Trophoblast cell (in vitro differentiated cells and primary cell): ENCODE measurements around the gene RASSF4.

Experiments used
- DNase-seq, 2 donors: peaks; one replicate each; pipeline ENCODE4 v3.0.0-alpha.2; 2016
- H2AFZ ChIP-seq: 2 replicates; pipeline ENCODE4 v1.6.1; 2013; ENCODE audit warnings: low read length, moderate library complexity, mild to moderate bottlenecking; ENCODE audit not compliant: insufficient read depth, poor library complexity
- H2AK5ac ChIP-seq: 2 replicates; pipeline ENCODE4 v1.6.1; 2013; ENCODE audit warnings: mild to moderate bottlenecking, low read length
- H2BK120ac ChIP-seq: 2 replicates; pipeline ENCODE4 v1.6.1; 2013; ENCODE audit warnings: low read length, mild to moderate bottlenecking, moderate library complexity; ENCODE audit not compliant: insufficient read depth, poor library complexity
- H2BK12ac ChIP-seq: 2 replicates; pipeline ENCODE4 v1.6.1; 2013; ENCODE audit warnings: mild to moderate bottlenecking, low read length, moderate library complexity
- H2BK5ac ChIP-seq: 2 replicates; pipeline ENCODE4 v1.6.1; 2013; ENCODE audit warnings: low read length, low read depth, moderate library complexity, mild to moderate bottlenecking; ENCODE audit not compliant: poor library complexity
- H3K14ac ChIP-seq: 2 replicates; pipeline ENCODE4 v1.6.1; 2013; ENCODE audit warnings: mild to moderate bottlenecking, low read length
- H3K18ac ChIP-seq: 2 replicates; pipeline ENCODE4 v1.6.1; 2013; ENCODE audit warnings: mild to moderate bottlenecking, low read length
- H3K23ac ChIP-seq: 2 replicates; pipeline ENCODE4 v1.6.1; 2013; ENCODE audit warnings: low read length
- H3K27ac ChIP-seq: 2 replicates; pipeline ENCODE4 v1.5.1; 2013; ENCODE audit warnings: low read depth, mild to moderate bottlenecking, inconsistent platforms, low read length, moderate library complexity
- H3K27me3 ChIP-seq: 2 replicates; pipeline ENCODE4 v1.6.1; 2013; ENCODE audit warnings: inconsistent platforms, mild to moderate bottlenecking, low read length, moderate library complexity; ENCODE audit not compliant: insufficient read depth
- H3K36me3 ChIP-seq, 2 experiments: 1 replicate in 1 of 2; 2 replicates in 1 of 2; pipeline ENCODE4 v1.6.1; 2013; ENCODE audit warnings: low read length in 2 of 2, mild to moderate bottlenecking in 2 of 2, moderate library complexity in 1 of 2; ENCODE audit not compliant: insufficient read depth in 2 of 2, control insufficient read depth in 1 of 2
- H3K4ac ChIP-seq: 2 replicates; pipeline ENCODE4 v1.6.1; 2013; ENCODE audit warnings: low read depth, mild to moderate bottlenecking, low read length, moderate library complexity
- H3K4me1 ChIP-seq, 2 experiments: 1 replicate in 1 of 2; 2 replicates in 1 of 2; pipeline ENCODE4 v1.6.1; 2013; ENCODE audit warnings: low read length in 2 of 2, mild to moderate bottlenecking in 2 of 2, moderate library complexity in 1 of 2; ENCODE audit not compliant: insufficient read depth in 2 of 2, control insufficient read depth in 1 of 2
- H3K4me2 ChIP-seq: 2 replicates; pipeline ENCODE4 v1.6.1; 2013; ENCODE audit warnings: inconsistent platforms, mild to moderate bottlenecking, low read length, moderate library complexity
- H3K4me3 ChIP-seq: 2 replicates; pipeline ENCODE4 v1.5.1; 2013; ENCODE audit warnings: mild to moderate bottlenecking, low read depth, low read length, inconsistent platforms
- H3K79me1 ChIP-seq: one replicate; pipeline ENCODE4 v1.6.1; 2013; ENCODE audit warnings: low read length
- H3K79me2 ChIP-seq: 2 replicates; pipeline ENCODE4 v1.6.1; 2013; ENCODE audit warnings: low read length, mild to moderate bottlenecking; ENCODE audit not compliant: control insufficient read depth, insufficient read depth, poor library complexity
- H3K9ac ChIP-seq: 2 replicates; pipeline ENCODE4 v1.6.1; 2013; ENCODE audit warnings: mild to moderate bottlenecking, low read length
- H3K9me3 ChIP-seq: 2 replicates; pipeline ENCODE4 v1.6.1; 2013; ENCODE audit warnings: low read depth, mild to moderate bottlenecking, control low read depth, inconsistent platforms, low read length; ENCODE audit not compliant: insufficient read depth
- H4K12ac ChIP-seq: 2 replicates; pipeline ENCODE4 v1.6.1; 2013; ENCODE audit warnings: low read depth, mild to moderate bottlenecking, low read length, moderate library complexity
- H4K8ac ChIP-seq: 2 replicates; pipeline ENCODE4 v1.6.1; 2013; ENCODE audit warnings: low read depth, mild to moderate bottlenecking, low read length, moderate library complexity
- H4K91ac ChIP-seq: one replicate; pipeline ENCODE4 v1.6.1; 2013; ENCODE audit warnings: low read depth, mild to moderate bottlenecking, low read length, moderate library complexity
- WGBS: extraction: QIAGEN DNeasy Blood & Tissue Kit; methylation state at CpG from one replicate; pipeline ENCODE4 v1.1.7; 2013; ENCODE audit warnings: missing lambda C conversion rate; ENCODE audit not compliant: insufficient read length, insufficient coverage; ENCODE audit errors: extremely low coverage; 5-methylcytosine and 5-hydroxymethylcytosine counted together

The RASSF4 gene

GRCh38 chr10:44932517-44933450 lies 26.8 kb upstream of the RASSF4 start:
- WGBS = no CpG with 5 or more reads among the region's 10 CpGs
- peaks cover 2% of the 10 kb centered on the region for H3K79me2 ChIP-seq
- H3K4me2 ChIP-seq = peak overlapping the region; percentile 21
- peak overlapping the region; percentile 12 for H3K14ac ChIP-seq
- no peaks in the 10 kb centered on the region for H3K36me3 ChIP-seq
- H3K27me3 ChIP-seq = no peaks in the 10 kb centered on the region
- no peak overlapping the region for H4K8ac ChIP-seq
- H3K9me3 ChIP-seq = peaks cover 5% of the 10 kb centered on the region
- H3K4me3 ChIP-seq = no peak overlapping the region
- H3K27ac ChIP-seq = peak overlapping the region; percentile 48
- peak overlapping the region; percentile 41 for H3K18ac ChIP-seq
- peak overlapping the region; percentile 61 for H2BK12ac ChIP-seq
- H4K91ac ChIP-seq = peak overlapping the region; percentile 58
- no peak overlapping the region for H4K12ac ChIP-seq
- no peak overlapping the region for H3K9ac ChIP-seq
- no peak overlapping the region for H3K4ac ChIP-seq
- peak; percentile 63 to 90 for DNase-seq
- H3K79me1 ChIP-seq = peaks cover 23% of the 10 kb centered on the region
- H3K4me1 ChIP-seq = peaks cover 25 to 35% of the 10 kb centered on the region in 2 experiments
- H2BK120ac ChIP-seq = peak overlapping the region; percentile 6
- peak overlapping the region; percentile 29 for H2BK5ac ChIP-seq
- H2AFZ ChIP-seq = no peak overlapping the region
- H2AK5ac ChIP-seq = peak overlapping the region; percentile 44
- no peak overlapping the region for H3K23ac ChIP-seq

GRCh38 chr10:44933451-44934321 lies 25.9 kb upstream of the RASSF4 start:
- H3K4ac ChIP-seq = no peak overlapping the region
- no CpG with 5 or more reads among the region's 9 CpGs for WGBS

GRCh38 chr10:44934416-44935200 lies 25.0 kb upstream of the RASSF4 start:
- Histone ChIP-seq H3K14ac (peak overlapping the region; percentile 67), H2BK5ac (peak overlapping the region; percentile 70), H3K9ac (no peak overlapping the region), H3K4me3 (no peak overlapping the region), H3K4me1 (peaks cover 25 to 35% of the 10 kb centered on the region in 2 experiments), H2BK120ac (peak overlapping the region; percentile 54), H3K79me1 (peaks cover 23% of the 10 kb centered on the region), H3K27ac (peak overlapping the region; percentile 75), H2AK5ac (peak overlapping the region; percentile 40), H3K79me2 (peaks cover 2% of the 10 kb centered on the region), H3K27me3 (no peaks in the 10 kb centered on the region), H4K91ac (peak overlapping the region; percentile 87), H3K9me3 (peaks cover 5% of the 10 kb centered on the region), H4K8ac (no peak overlapping the region), H3K36me3 (no peaks in the 10 kb centered on the region), H3K18ac (peak overlapping the region; percentile 25), H2AFZ (no peak overlapping the region), H3K4ac (peak overlapping the region; percentile 28), H2BK12ac (peak overlapping the region; percentile 79), H4K12ac (no peak overlapping the region), H3K4me2 (no peak overlapping the region), H3K23ac (no peak overlapping the region)
- no peak for DNase-seq
- WGBS = no CpG with 5 or more reads among the region's 18 CpGs

More at GRCh38 chr10:44933451-44934321, 25.9 kb upstream of the RASSF4 start:
- Histone ChIP-seq H2BK120ac (peak overlapping the region; percentile 54), H3K18ac (no peak overlapping the region), H3K36me3 (no peaks in the 10 kb centered on the region), H3K4me2 (no peak overlapping the region), H2BK12ac (peak overlapping the region; percentile 79), H4K12ac (no peak overlapping the region), H3K14ac (peak overlapping the region; percentile 67), H2BK5ac (peak overlapping the region; percentile 33), H3K27me3 (no peaks in the 10 kb centered on the region), H3K27ac (peak overlapping the region; percentile 48), H3K4me3 (no peak overlapping the region), H4K91ac (peak overlapping the region; percentile 58), H4K8ac (no peak overlapping the region), H3K9ac (peak overlapping the region; percentile 1), H3K79me1 (peaks cover 23% of the 10 kb centered on the region), H3K79me2 (peaks cover 2% of the 10 kb centered on the region), H3K4me1 (peaks cover 25 to 35% of the 10 kb centered on the region in 2 experiments), H2AK5ac (peak overlapping the region; percentile 36), H3K23ac (no peak overlapping the region), H2AFZ (peak overlapping the region; percentile 18), H3K9me3 (peaks cover 5% of the 10 kb centered on the region)
- no peak for DNase-seq
